Esophagus muscularis mucosa (tissue), 4 donors: ENCODE measurements around the gene ZEB2. TPM values are rescaled to one million over a fixed set of nuclear protein-coding genes. Genes with fewer than 3 reads are reported as not detected.

Source experiments
- DNase-seq: peaks from one replicate; pipeline ENCODE4 v3.0.0-alpha.2; 2017; ENCODE audit errors: extremely low spot score
- H3K27ac ChIP-seq, 4 donors: fragments of 200-600 bp; sonication (generic); replicated peaks in 1 of 4; 1 replicate in 3 of 4; 2 replicates in 1 of 4; pipeline ENCODE4 v1.5.1; 2016 to 2019; ENCODE audit warnings: mild to moderate bottlenecking in 1 of 4
- H3K27me3 ChIP-seq, 4 donors: fragments of 200-600 bp; sonication (generic); one replicate each; pipeline versions ENCODE4 v1.5.1 to v1.6.0; 2016 to 2019
- H3K36me3 ChIP-seq, 4 donors: fragments of 200-600 bp; sonication (generic); one replicate each; pipeline ENCODE4 v1.5.1; 2016 to 2019
- H3K4me1 ChIP-seq, 4 donors: fragments of 200-600 bp; sonication (generic); one replicate each; pipeline ENCODE4 v1.5.1; 2016 to 2019
- H3K4me3 ChIP-seq, 4 donors: fragments of 200-600 bp; sonication (generic); 1 replicate in 2 of 4; 2 replicates in 2 of 4; pipeline ENCODE4 v1.5.1; 2016 to 2019; ENCODE audit warnings: mild to moderate bottlenecking in 4 of 4, moderate library complexity in 1 of 4
- H3K9me3 ChIP-seq, 4 donors: fragments of 200-600 bp; sonication (generic); 1 replicate in 3 of 4; 2 replicates in 1 of 4; pipeline ENCODE4 v1.5.1; 2016 to 2019
- EP300 ChIP-seq: sonication (generic); formaldehyde crosslinking; IDR thresholded peaks from one replicate; pipeline ENCODE4 v1.6.1; 2017; ENCODE audit warnings: antibody characterized with exemption
- POLR2A ChIP-seq: fragments of 450-650 bp; IDR thresholded peaks from one replicate; pipeline ENCODE4 v1.6.1; 2017; ENCODE audit warnings: antibody characterized with exemption, moderate library complexity, mild to moderate bottlenecking, low read depth
- POLR2AphosphoS5 ChIP-seq, 2 donors: sonication (generic); formaldehyde crosslinking; IDR thresholded peaks; one replicate each; pipeline ENCODE4 v1.6.1; 2017; ENCODE audit warnings: antibody characterized with exemption in 2 of 2
- WGBS: methylation state at CpG from one replicate; pipeline ENCODE4 v1.1.5; 2018; 5-methylcytosine and 5-hydroxymethylcytosine counted together
- intact Hi-C: fragments of 100-400 bp; cut with DNase I; formaldehyde crosslinking; loops from one replicate; pipeline ENCODE4 v1.15.1; 2023
- total RNA-seq, 4 donors: library from RNA; depleted of rRNA; stranded (reverse); fragments of >200 nt; gene quantifications; one replicate each; pipeline versions ENCODE4 v1.1.0 to v1.2.1, GENCODE V29; 2016
- TF ChIP-seq, protein P1 (sequence below), 3 experiments: fragments of 200-600 bp in 2 of 3; fragments of 450-650 bp in 1 of 3; sonication (generic) in 2 of 3; IDR thresholded peaks; one replicate each; pipeline ENCODE4 v1.5.1; 2017 to 2019; ENCODE audit warnings: antibody characterized with exemption in 3 of 3, mild to moderate bottlenecking in 2 of 3, moderate library complexity in 1 of 3

ZEB2 gene
- total RNA-seq, 4 donors from 2014 or later: 41.2 to 68.3 (median 55.7) TPM

- Histone ChIP-seq H3K27me3 (peaks cover 0 to 98% (median 42%) of the 10 kb centered on the region in 4 donors), H3K9me3 (no peaks in the 10 kb centered on the region), H3K36me3 (no peaks in the 10 kb centered on the region), H3K4me1 (peaks cover 4 to 49% (median 34%) of the 10 kb centered on the region in 4 donors), H3K27ac (peak overlapping the region; percentile 87 to 90 (median 89)), H3K4me3 (peak overlapping the region; percentile 64 to 82 (median 69))
- no peak for DNase-seq
- intact Hi-C loops: loop anchor here (10.0 kb wide), 1 partner anchor 63 kb away; no protein-coding TSS in a partner anchor
- 3% methylated on average over 21 of the region's 21 CpGs for WGBS
- TF ChIP-seq, protein P1, sequence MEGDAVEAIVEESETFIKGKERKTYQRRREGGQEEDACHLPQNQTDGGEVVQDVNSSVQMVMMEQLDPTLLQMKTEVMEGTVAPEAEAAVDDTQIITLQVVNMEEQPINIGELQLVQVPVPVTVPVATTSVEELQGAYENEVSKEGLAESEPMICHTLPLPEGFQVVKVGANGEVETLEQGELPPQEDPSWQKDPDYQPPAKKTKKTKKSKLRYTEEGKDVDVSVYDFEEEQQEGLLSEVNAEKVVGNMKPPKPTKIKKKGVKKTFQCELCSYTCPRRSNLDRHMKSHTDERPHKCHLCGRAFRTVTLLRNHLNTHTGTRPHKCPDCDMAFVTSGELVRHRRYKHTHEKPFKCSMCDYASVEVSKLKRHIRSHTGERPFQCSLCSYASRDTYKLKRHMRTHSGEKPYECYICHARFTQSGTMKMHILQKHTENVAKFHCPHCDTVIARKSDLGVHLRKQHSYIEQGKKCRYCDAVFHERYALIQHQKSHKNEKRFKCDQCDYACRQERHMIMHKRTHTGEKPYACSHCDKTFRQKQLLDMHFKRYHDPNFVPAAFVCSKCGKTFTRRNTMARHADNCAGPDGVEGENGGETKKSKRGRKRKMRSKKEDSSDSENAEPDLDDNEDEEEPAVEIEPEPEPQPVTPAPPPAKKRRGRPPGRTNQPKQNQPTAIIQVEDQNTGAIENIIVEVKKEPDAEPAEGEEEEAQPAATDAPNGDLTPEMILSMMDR (IDR thresholded peaks at IDR 0.05): no peak
- TF ChIP-seq POLR2AphosphoS5 (IDR thresholded peaks at IDR 0.05): no peak
These were observed 1.8 kb downstream of the ZEB2 start for GRCh38 chr2:144517866-144518747.

GRCh38 chr2:144516981-144517865, 2.7 kb downstream of the ZEB2 start:
- WGBS: under 1% methylated on average over 36 of the region's 83 CpGs
- no peaks in the 10 kb centered on the region for H3K9me3 ChIP-seq
- no peak for DNase-seq
- no peaks in the 10 kb centered on the region for H3K36me3 ChIP-seq
- H3K27ac ChIP-seq: peak overlapping the region; percentile 87 to 90 (median 89)
- H3K4me3 ChIP-seq: peak overlapping the region; percentile 64 to 82 (median 69)
- H3K4me1 ChIP-seq: peaks cover 8 to 40% (median 28%) of the 10 kb centered on the region in 4 donors
- peak; percentile 55 to 81 for TF ChIP-seq POLR2AphosphoS5 (IDR thresholded peaks at IDR 0.05)
- TF ChIP-seq, protein P1 (IDR thresholded peaks at IDR 0.05): no peak
- TF ChIP-seq EP300: no peak
- no peak for TF ChIP-seq POLR2A
- H3K27me3 ChIP-seq: peaks cover 0 to 98% (median 37%) of the 10 kb centered on the region in 4 donors
- intact Hi-C loops: loop anchor here (10.0 kb wide), 1 partner anchor 62 kb away; no protein-coding TSS in a partner anchor

DNA sequence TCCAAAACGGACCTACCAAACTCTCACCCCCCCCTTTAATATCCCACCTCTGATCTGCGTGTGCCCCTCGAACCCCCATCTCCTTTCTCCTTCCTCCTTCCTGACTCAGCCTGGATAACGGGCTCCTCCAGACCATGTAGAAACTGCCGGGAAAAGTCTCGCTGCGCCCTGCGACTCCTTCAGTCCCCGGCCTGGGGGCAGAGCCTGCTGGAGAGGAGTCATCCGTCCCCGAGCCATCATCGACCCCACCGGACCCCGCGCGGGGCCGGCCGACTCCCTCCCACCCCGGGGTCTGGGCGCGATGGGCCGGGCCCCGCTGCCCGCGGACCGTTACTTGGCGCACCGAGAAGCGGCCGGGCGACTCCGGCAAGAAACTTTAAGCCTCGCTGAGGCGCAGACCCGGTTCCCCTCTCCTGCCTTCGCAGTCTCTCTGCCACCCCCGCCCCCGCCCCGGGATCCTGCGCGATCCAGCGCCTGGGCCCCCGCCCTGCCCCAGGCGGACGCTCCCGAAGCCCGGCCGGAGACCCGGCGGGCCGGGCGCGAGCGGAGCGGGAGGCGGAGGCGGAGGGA, 3.4 kb downstream of the ZEB2 start:
- H3K4me3 ChIP-seq: peak overlapping the region; percentile 64 to 82 (median 69)
- H3K27ac ChIP-seq: peak overlapping the region; percentile 87 to 90 (median 89)
- intact Hi-C loops: loop anchor here (10.0 kb wide), 1 partner anchor 62 kb away; no protein-coding TSS in a partner anchor
- no peak for DNase-seq
- TF ChIP-seq EP300 (no peak), POLR2A (no peak), POLR2AphosphoS5 (IDR thresholded peaks at IDR 0.05) (no peak)
- TF ChIP-seq, protein P1 (IDR thresholded peaks at IDR 0.05): no peak
- no peaks in the 10 kb centered on the region for H3K9me3 ChIP-seq
- no peaks in the 10 kb centered on the region for H3K36me3 ChIP-seq
- peaks cover 0 to 92% (median 30%) of the 10 kb centered on the region in 4 donors for H3K27me3 ChIP-seq
- peaks cover 16 to 38% (median 27%) of the 10 kb centered on the region in 4 donors for H3K4me1 ChIP-seq
- under 1% methylated on average over 9 of the region's 57 CpGs for WGBS

DNA sequence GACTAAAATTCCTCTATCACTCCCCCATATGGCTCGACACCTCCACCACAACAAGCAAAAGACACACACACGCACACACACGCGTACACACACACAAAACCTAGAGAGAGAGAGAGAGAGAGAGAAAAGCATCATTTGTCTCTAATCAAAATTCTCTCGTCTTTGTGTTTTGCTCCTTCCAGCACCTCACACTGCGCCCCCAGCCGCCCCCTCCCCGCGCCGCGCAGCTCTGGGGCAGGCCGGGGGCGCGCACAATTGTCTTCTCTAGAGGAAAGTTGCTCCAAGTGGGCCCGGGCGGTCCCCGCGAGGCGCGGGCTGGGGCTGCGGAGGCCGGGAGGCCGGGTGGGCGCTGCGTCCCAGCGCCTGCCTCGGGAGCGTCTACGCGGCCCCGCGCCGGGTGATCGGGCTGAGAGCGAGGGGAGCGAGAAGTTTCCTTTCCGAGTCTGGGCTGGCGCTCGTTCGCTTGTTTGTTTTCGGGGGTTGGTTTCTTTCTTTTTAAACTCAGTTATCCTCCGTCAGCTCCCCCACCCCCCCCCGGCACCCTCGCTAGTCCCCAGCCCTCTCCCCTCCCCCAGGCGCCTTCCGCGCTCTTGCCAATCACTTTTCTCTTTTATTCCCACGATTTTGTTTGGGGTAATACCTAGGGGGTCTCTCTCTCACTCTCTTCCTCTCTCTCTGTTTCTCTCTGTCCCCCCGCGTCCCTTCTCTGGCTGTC, 4.1 kb downstream of the ZEB2 start:
- Histone ChIP-seq H3K27ac (peak overlapping the region; percentile 87 to 90 (median 89)), H3K4me1 (peaks cover 20 to 38% (median 27%) of the 10 kb centered on the region in 4 donors), H3K36me3 (no peaks in the 10 kb centered on the region), H3K9me3 (no peaks in the 10 kb centered on the region), H3K27me3 (peaks cover 0 to 88% (median 24%) of the 10 kb centered on the region in 4 donors), H3K4me3 (peak overlapping the region; percentile 64 to 82 (median 69))
- WGBS: 5% methylated on average over 31 of the region's 50 CpGs
- DNase-seq: no peak
- TF ChIP-seq, protein P1 (IDR thresholded peaks at IDR 0.05): no peak
- TF ChIP-seq EP300 (no peak), POLR2AphosphoS5 (IDR thresholded peaks at IDR 0.05) (peak in 1 of 2 donors; percentile 24), POLR2A (no peak)
- intact Hi-C loops: loop anchor here (10.0 kb wide), 1 partner anchor 61 kb away; no protein-coding TSS in a partner anchor
